ENCODE data around the gene PATE2.
A peak's percentile ranks its signal among the peaks of the same experiment; 100 is the strongest.

PATE2 gene

GRCh38 chr11:125778728-125779127 lies at the start of gene PATE2:
PATE2 (minus strand) TSS chr11:125778828; CDS start chr11:125778773, 55 bp downstream.
- DNase-seq, result no peak

GRCh38 chr11:125807909-125808308 lies 29.3 kb upstream of the PATE2 start:
- no peak for DNase-seq

DNA sequence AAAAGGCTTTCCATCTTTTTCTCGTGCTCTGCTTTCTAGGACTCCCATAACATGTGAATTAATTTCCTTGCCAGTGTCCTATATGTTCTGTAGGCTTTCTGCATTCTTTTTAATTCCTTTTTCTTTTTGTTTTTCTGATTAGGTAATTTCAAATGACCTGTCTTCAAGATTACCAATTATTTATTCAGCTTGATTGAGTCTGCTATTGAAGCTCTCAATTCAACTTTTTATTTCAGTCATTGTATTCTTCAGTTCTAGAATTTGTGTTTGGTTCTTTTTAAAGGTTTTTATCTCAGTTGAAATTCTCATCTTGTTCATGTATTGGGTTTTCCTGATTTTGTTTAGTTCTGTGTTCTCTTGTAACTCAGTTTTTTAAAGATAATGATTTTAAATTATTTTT lies 23.8 kb upstream of the PATE2 start:
- DNase-seq, result no peak

DNA sequence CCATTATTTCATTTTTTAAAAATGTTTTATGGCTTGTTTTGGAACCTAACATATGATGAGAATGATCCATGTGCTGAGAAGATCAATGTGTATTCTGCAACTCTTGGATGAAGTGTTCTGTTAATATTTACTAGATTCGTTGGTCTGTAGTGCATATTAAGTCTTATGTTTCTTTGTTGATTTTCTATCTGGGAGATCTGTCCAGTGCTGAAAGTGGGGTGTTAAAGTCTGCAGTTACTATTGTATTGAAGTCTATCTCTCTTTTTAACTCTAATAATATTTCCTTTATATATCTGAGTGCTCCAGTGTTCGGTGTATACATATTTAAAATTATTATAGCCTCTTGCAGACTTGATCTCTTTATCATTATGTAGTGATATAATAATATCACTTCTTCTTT lies 21.2 kb upstream of the PATE2 start:
- no peak for DNase-seq

DNA sequence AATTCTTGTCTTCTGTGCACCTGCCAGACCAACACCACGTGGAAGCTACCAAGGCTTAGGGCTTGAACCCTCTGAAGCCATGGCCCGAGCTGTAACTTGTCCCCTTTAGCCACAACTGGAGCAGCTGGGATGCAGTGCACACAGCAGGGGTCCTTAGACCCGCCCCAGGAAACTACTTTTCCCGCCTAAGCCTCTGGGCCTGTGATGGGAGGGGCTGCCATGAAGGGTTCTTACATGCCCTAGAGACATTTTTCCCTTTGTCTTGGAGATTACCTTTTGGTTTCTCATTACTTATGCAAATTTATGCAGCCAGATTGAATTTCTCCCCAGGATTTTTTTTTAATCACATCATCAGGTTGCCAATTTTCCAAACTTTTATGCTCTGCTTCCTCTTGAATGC lies 19.0 kb upstream of the PATE2 start:
- no peak for DNase-seq

DNA sequence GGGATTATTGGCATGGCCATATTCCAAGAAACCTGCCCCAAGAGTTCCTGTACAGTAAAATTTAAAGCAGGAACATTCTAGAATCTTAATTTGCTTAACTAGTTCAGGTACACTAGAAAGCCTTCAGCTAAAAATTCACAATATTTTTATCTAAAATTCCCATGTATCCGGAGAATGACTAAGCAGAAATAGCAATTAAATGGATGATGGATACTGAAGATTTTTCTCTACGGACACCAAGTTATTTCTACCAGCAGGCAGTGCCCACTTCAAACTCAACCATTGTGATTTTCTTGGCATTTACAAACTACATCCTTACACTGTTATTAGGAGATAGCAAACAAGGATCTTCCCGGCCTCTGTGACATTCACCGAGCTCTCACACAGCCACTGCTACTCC lies 12.2 kb upstream of the PATE2 start:
- no peak for DNase-seq

DNA sequence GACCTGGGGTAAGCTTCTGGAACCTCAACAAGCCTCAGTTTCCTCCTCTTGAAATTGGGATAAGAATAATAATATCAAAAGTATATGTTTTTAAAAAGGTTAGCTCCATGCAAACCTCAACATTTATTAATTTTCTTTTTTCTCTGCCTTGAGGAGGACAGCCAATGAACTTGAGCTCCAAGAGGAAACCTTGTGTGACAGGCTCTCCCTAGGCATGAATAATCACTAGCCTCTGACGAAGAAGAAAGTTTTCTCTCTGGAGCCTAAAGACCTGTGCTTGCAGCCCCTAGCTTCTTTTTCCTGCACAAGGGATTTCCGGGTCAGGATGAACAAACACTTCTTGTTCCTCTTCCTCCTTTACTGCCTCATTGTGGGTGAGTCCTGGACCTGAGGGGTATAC lies 9.2 kb upstream of the PATE2 start, which contains the start of gene PATE3:
TSS of gene PATE3 (plus strand) at position 301 of the 400 bp plus-strand sequence. CDS start at position 326, 25 bp downstream.
- DNase-seq, result no peak

DNA sequence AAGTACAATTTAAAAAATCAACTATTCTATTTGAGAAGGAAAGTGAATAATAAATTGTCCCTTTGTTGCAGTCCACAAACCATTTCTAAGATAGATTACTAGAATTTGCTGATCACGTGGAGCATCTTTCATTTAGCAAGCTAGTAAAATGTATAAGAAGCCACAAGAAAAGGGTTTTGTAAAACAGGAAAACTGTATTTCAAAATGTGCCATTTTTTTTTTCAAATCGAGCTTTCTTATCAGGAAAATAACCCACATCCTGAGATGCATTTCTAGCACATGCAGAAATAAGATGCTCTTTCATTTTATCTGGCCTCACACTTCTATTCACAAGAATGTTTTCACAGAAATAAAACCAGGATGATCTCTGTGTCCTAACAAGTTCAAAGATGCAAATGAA lies 6.0 kb upstream of the PATE2 start:
- DNase-seq, result no peak

- DNase-seq, result no peak
These were observed 1.3 kb downstream of the PATE2 start for GRCh38 chr11:125777309-125777708.

DNA sequence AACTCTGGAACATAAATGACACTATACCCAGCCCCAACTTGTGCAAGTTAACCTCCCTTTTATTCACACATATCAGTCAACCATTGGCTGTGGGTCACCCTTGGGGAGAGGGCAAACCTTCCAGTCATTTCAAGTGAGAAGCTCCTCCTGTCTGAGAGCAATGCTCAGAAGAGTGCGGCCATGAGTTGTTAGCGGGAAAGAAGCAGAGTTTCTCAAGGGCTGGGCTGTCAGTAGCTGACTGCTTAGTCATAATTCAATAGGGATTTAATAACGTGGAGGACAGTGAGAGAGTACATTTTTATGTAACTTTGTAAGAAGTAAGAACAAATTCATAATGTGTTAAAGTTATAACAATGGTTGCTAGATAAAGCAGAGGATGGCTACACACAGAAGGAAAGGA lies 5.1 kb downstream of the PATE2 start:
- DNase-seq, result no peak

DNA sequence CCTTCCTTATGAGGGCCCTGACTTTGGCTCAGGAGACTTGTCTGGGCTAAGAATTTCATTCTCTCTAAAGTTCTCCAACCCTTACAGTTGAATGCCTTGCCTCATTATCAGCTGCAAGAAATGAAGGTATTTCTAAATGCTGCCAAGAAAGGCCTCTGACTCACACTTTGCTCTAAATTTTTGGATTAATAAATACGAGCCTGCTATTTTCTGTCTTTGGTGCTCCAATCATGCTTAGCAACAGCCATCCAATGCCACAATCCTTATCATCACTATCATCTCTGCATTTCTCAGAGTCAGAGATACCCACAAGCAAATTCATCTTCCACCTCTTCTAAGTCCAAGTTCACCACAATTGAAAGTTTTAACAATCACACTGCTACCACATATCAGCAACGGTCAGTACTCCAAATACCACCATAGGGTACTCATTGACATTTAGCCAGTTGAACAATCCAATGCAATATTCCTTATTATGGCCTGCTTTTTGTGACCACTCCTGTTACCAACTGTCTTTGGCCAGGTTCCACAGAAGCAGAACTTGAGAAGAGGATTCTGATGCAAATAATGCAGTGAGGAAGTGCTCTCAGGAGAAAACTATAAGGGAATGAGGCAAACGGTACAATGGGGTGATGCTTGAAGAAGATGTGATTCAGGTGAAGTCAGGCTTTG lies 5.7 kb downstream of the PATE2 start:
- peak; percentile 27 for DNase-seq

DNA sequence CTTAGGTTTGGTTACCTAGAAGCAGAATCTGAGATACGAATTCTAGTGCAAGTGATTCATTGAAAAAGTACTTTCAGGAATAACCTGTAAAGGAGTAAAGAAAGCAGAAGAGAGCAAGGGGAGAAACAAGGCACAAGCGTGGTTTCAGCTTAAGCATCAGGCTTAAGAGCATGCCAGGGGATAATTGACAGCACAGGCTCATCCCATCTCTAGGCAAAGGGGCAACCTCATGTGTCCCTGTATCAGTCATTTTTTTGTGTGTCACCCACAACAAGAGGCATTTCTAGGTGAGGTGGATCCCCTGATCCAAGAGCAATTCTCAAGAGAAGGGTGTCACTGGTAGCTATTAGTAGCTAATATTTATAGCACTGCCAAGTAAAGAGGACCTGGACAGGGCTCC lies 8.0 kb downstream of the PATE2 start:
- no peak for DNase-seq

DNA sequence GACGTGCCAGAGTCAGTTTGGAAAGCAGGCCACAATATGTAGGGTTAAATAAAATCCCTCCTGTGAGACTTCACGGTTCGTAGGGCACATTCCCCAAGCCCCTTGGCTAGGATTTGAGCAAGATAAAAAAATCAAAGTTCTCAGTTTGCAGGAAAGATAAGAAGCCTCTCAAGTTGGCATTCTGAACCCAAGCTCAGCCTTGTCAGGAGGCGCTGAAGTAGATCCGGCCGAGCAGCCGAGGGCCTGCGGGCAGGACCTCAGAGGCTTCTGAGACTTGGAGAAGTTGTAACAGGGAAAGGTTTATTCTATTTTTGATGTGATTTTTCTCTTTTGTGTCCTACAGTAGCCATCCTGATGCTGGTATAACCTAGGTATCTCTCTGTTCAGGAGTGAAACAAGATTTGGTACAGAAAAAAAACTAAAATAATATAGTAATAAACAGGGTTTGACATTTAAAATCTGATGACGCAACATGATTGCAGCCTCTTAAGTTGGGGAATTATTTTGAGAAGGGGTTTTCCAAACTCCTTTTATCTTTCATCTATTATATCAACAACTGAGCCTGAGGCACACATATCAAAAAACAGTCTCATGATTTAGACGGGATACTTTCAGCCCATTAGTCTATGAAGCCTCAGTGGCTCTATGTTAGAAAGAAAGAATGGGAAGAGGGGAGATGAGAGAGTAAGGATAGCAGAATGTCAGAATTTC lies 10.1 kb downstream of the PATE2 start:
- DNase-seq, result no peak

GRCh38 chr11:125766251-125766650 lies 12.4 kb downstream of the PATE2 start:
- DNase-seq, result no peak

DNA sequence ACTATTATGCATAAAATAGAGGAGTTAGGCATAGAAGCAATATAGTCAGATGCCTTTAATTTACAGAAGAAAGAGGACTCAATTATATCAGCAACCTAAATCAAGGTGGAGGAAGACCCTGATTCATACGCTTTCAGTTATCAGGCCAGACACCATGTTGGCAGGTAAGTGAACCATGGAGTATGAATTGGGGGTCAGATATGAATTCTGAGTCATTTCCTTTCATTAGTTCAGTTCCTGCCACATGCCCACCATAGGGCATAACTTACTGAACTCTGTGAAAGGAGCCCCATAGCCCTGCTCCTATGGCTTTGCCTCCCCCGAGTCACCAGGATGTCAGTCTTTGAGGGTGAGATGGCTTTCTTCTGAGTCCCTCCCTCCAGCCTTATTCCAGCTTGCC lies 15.1 kb downstream of the PATE2 start:
- DNase-seq, result no peak

- DNase-seq, result no peak
These were observed 16.2 kb downstream of the PATE2 start for GRCh38 chr11:125762445-125762844.

GRCh38 chr11:125756050-125756449 lies 22.6 kb downstream of the PATE2 start:
- no peak for DNase-seq

- DNase-seq, result no peak
These were observed 28.0 kb downstream of the PATE2 start for GRCh38 chr11:125750629-125751028.

GRCh38 chr11:125745979-125746378 lies 32.6 kb downstream of the PATE2 start, which contains the start of gene PATE1:
PATE1 (plus strand) TSS chr11:125746279; CDS start chr11:125746305, 26 bp downstream.
- no peak for DNase-seq

- DNase-seq, result no peak
These were observed 34.9 kb downstream of the PATE2 start for GRCh38 chr11:125743681-125744080.

DNA sequence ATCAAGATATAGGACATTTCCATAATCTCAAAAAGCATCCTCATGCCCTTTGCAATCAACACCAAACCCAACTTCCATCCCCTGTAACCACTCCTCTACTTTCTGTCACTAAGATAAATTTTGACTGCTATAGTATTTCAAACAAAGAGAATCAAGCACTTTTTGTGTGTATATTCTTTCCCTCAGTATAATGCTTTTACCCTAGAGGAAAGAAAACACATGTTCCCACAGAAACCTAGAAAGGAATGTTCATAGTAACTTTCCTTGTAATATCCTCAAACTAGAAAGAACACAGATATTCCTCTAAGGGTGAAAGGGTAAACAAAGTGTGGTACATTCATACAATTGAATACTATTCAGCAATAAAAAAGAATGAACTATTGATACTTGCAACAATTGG lies 38.0 kb downstream of the PATE2 start:
- DNase-seq, result no peak

GRCh38 chr11:125728969-125729368 lies 49.7 kb downstream of the PATE2 start:
- no peak for DNase-seq

Data from fibroblast of skin of right quadriceps (primary cell).